CMK (cell line): ENCODE measurements around the gene IP6K1.
A peak's percentile ranks its signal among the peaks of the same experiment; 100 is the strongest.
"Not testable (repeated sequence)": the region's sequence is repeated elsewhere in the genome, so short reads cannot be mapped to it uniquely, and the experiment has no call there.

Experiments used
- DNase-seq: peaks from one replicate; pipeline ENCODE4 v3.0.0-alpha.2; 2010; ENCODE audit warnings: low read depth

IP6K1 gene

DNA sequence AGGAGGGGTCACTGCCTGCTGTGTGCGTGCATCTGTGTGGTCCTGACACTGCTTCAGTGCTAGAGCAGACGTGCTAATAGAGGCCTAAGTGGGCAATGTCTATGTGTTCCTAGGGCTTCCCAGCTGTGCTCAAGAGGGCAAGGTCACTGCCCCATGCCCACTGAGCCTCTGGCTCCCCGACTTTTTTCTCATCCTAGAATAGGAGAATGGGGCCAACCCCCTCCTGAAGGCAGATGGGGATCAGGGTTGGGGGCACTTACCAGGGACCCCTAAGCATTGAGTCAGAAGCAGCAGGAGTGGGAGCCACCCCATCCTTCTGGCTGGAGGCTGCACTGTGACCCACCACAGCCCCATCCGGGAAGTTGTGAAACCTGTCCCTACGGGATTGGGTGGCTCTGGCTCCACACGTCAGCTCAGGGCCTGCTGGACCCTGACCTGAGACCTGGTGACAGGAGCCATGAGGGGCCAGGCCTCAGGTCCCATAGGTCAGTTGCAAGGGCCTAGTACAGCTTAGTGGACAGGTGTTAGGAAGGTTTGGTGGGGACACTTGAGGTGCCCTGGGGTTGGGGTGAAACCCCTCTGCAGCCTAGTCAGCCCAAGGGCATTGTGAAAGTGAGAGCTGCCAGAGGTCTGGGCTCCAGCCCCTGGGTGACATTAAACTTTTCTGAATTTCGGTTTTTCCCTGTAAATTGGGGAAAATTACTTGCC is 97.8 kb downstream of the IP6K1 start:
- not testable (repeated sequence) for DNase-seq

DNA sequence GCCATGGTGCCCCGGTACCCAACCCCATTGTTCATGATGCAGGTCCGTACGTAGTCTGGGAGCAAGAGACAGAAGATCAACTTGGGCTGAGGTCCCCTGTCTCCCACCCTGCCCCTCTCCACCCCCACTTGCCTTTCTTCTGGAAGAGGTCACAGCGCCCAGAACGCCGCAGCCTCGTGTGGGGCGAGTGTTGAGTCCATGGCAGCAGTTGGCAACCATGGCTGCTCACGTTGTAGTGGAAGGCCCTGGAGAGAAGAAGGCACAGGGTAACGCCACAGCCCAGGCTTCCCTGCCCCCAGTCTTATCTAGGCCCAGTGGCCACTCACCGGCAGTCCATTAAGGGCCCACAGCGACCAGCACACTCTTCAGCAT is 98.9 kb downstream of the IP6K1 start:
- DNase-seq: not testable (repeated sequence)

DNA sequence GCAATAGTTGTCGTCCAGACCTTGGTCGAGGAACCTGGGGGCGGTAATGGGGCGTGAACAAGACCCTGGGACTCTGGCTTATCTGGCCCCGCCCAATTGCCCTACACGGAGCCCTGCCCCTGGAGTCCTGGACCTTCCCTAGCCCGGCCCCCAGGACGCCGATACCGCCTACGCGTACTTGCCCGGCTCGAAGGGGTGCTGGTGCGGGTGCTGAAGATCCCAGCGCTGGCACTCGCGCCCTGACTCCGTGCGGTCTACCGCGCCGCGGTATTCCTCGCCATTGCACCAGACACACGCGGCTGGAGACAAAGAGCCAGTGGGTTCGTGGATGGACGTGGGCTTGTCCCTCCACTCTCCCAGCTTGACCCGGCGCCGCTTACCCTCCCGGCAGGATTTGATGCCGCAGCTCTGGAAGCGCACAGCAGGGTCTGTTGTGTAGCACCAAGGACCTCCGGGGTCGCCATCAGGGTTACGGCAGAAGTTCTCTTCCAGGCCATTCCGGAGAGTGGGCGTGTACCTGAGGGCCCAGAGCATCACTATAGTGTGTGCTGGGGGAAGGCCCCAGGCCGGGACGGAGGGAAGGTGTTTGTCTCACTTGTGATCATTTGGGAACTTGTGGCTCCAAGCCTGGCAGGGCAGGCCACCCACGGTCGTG is 99.4 kb downstream of the IP6K1 start:
- not testable (repeated sequence) for DNase-seq

DNA sequence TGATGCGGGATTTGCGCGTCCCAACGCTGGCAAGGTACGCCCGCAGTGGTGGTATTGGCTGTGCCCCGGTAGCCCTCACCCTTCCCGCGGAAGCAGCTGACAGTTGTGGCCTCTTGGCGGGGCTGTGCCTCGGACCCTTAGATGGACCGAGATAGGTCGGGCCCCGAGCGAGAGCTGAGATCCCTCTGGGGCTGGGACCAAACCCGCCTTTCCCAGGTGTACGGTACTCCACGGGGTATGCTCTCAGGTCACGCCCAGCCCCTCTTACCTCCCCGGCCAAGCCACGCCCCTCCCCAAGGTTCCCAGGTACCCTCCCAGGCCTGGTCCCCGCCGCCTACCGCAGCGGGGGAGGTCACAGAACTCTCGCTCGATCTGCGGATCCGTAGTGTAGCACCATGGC is 100.0 kb downstream of the IP6K1 start:
- not testable (repeated sequence) for DNase-seq

DNA sequence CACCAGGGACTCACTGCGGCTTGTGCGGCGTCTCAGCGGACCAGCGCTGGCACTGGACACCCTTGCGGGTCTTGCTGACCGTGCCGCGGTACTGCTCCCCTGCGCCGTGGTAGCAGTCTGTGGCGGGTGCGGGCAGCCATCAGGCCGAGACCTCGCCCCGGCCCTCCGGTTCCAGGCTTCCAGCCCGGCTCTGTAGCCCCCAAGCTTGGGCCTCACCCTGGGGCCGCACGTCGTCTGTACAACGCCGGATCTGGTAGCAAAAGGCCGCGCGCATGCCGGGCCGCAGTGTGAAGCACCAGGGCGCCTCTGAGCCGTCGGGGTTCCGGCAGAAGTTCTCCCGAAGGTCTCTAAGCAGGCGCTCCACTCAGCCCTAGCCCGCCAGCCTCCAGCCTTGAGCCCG is 100.5 kb downstream of the IP6K1 start:
- DNase-seq: not testable (repeated sequence)

DNA sequence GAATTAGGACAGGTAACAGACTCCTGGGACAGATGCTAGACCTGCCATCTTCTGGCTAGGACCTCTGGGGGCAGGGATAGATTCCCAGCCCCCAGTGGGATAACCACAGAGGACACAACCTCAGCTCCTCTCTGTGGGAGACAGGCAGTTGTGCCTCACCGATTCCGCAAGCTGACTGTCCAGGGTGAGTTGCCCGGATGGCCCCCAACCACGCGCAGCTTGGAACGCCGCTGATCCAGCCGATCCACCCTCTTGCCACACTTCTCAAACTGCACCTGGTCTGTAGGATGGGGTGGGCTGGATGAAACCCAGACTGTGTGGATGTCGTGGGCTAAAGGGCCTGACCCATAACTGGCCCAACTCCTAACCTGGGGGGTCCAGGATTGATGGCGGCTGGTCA is 101.2 kb downstream of the IP6K1 start:
- DNase-seq: not testable (repeated sequence)

DNA sequence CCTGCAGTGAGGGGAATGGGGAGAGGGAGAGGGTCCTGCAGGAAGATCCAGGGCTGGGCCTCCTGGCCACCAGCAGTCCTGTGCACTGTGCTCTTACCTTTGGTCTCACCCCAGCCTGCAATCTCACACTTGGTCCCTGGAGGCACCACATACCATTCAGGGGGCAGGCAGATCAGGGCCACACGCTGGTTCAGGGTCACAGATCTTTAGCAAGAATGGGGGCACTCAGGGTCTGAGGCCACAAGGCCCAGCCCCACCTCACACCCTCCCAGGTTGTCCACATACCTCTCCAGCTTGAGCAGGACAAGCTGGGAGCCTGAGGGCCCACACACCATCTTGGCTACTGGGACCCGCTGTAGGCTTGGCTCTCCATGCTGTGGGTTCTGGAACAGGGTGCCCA is 101.9 kb downstream of the IP6K1 start:
- not testable (repeated sequence) for DNase-seq

DNA sequence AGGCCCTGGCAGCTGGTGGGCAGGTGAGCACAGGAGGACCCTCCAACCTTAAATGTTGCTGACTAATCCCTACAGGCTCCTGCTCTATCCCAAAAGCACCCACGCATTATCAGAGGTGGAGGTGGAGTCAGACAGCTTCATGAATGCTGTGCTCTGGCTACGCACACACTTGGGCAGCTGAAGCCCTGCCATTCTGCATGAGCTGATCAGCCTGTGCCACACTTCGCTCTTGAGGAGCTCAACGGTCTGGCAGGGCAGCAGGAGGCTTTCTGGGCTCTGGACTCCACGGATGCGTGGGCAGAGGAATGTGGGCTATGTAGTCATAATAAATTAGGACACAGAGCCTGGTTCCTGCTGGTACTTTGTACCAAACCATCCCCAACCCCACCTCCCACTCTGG is 103.2 kb downstream of the IP6K1 start:
- no peak for DNase-seq

DNA sequence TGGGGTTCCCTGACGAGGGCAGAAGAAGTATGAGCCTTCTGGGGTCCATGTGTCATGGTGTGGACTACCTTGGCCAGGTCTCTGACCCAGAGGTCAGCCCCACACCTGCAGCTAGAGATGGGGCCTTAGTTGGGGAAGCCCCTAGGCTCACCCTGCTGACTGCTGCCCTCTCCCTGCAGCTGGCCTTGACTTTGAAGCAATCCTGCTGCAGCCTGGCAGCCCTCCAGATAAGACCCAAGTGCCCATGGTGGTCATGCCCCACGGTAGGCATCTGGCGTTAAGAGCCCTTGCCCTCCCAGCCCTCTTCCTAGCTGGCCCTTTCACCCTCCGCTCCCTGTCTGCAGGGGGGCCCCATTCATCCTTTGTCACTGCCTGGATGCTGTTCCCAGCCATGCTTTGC is 104.8 kb downstream of the IP6K1 start:
- no peak for DNase-seq

DNA sequence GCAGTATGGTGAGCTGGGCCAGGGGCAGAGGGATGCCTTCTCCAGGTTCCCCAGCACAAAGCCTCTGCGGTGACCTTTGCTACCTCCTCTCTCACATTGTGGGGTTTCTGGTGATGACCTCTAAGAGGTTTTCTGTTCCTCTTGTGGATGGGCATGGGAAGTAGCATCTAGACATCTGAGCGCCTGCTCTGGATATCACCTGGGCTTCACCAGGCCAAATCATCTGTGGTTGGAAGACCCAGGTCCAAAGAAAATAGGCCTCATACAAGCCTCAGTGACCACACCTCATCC is 105.2 kb downstream of the IP6K1 start:
- DNase-seq: no peak

DNA sequence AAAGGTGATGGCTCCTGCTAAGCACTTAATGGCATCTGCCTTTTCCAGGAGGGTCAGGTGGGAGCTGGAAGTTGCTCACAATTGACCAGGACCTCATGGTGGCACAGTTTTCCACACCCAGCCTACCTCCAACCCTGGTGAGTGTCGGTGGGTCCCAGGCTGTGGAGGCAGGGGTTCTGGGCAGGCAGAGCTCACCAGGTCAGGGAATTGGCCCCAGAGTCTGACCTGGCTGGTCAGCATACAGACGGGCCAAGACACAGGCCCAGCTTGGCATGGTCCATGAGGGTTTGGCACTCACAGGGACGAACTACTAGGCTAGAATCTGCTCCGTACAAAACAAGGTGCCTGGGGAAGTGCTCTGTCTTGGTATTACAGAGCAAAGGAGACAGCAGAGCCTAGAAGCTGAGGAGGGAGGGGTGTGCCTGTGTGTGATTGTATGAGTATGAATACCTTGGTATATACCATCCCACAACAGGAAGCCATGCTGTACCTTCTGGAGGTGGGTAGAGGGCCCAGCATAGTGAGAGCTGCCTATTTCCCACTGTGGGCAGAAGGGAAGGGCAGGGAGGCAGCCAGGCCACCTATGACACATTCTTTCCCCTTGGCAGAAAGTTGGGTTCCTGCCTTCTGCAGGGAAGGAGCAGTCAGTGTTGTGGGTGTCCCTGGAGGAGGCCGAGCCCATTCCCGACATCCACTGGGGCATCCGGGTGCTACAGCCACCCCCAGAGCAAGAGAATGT is 105.7 kb downstream of the IP6K1 start:
- no peak for DNase-seq

DNA sequence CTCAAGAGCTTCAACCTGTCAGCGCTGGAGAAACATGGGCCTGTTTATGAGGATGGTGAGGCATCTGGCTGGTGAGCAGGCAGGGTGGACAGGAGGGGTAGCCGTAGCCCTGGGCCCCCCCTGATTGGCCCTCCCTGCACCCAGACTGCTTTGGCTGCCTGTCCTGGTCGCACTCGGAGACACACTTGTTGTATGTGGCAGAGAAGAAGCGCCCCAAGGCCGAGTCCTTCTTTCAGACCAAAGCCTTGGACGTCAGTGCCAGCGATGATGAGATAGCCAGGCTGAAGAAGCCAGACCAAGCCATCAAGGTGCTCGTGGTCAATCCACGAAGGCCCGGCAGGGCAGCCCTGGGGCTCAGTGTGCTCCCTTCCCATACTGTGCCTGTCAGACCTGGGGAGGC is 110.4 kb downstream of the IP6K1 start:
- no peak for DNase-seq

DNA sequence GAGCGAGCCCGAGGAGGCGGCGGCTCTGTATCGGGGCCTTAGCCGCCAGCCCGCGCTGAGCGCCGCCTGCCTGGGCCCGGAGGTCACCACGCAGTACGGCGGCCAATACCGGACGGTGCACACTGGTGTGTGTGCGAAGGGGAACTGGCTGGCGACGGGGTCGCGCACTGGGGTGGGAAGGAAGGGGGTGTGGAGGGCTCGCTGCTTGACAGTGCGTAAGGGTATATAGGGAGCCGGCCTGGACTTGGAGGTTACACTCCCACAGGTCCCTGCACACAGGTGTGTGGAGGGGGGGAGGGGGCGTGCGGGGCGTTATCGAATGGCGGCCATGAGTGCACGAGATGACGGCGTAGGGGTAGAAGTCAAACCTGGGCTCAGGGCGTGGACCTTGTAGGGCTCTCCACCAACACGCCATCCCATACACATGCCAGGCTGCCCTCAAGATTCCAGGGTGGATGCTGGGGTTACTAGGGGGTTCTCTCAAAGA is 111.8 kb downstream of the IP6K1 start:
- DNase-seq: peak; percentile 62
